K562 (cell line): Measurements from ENCODE around the gene ANKRD10. TPM values are rescaled to one million over a fixed set of nuclear protein-coding genes. Genes with fewer than 3 reads are reported as not detected.

Source experiments
- ARHGAP35 ChIP-seq: fragments of 450-650 bp; IDR thresholded peaks from 2 replicates; pipeline ENCODE4 v1.6.1; 2018; ENCODE audit not compliant: partially characterized antibody
- ARID4B ChIP-seq: sonication (generic); formaldehyde crosslinking; IDR thresholded peaks from 2 replicates; pipeline ENCODE4 v1.8.0; 2022; ENCODE audit warnings: mild to moderate bottlenecking, missing genetic modification reagents
- E4F1 ChIP-seq: fragments of 250-450 bp; sonication (Bioruptor Pico); IDR thresholded peaks from 2 replicates; pipeline ENCODE4 v1.5.0; 2021; ENCODE audit warnings: mild to moderate bottlenecking, borderline replicate concordance
- FOXA3 ChIP-seq, 2 experiments: fragments of 450-650 bp in 1 of 2; sonication (generic) in 1 of 2; formaldehyde crosslinking; IDR thresholded peaks in 1 of 2; conservative IDR thresholded peaks in 1 of 2; 2 replicates each; pipeline versions ENCODE4 v1.4.0 to v1.8.0; 2020 to 2022; ENCODE audit warnings: mild to moderate bottlenecking in 2 of 2, missing genetic modification reagents in 1 of 2
- FOXO4 ChIP-seq: fragments of 450-650 bp; formaldehyde crosslinking; IDR thresholded peaks from 2 replicates; pipeline ENCODE4 v1.4.0; 2020; ENCODE audit warnings: mild to moderate bottlenecking, moderate library complexity
- GTF2F1 ChIP-seq: IDR thresholded peaks from 2 replicates; pipeline ENCODE4 v1.6.1; 2011; ENCODE audit warnings: low read depth, low read length, improper control_type of control experiment
- HDAC1 ChIP-seq, 2 experiments: fragments of 450-650 bp; IDR thresholded peaks; 2 replicates each; pipeline ENCODE4 v1.6.1; 2016 to 2017; ENCODE audit warnings: inconsistent platforms in 1 of 2, mild to moderate bottlenecking in 1 of 2, moderate library complexity in 1 of 2
- KAT7 ChIP-seq: sonication (generic); formaldehyde crosslinking; IDR thresholded peaks from 2 replicates; pipeline ENCODE4 v1.8.0; 2022; ENCODE audit warnings: missing genetic modification reagents, mild to moderate bottlenecking, borderline replicate concordance
- NELFE ChIP-seq: IDR thresholded peaks from 2 replicates; pipeline ENCODE4 v1.6.1; 2011; ENCODE audit warnings: mild to moderate bottlenecking; ENCODE audit not compliant: insufficient read depth, insufficient read length
- PKNOX1 ChIP-seq: fragments of 450-650 bp; IDR thresholded peaks from 2 replicates; pipeline ENCODE4 v1.6.1; 2016
- SLC30A9 ChIP-seq: fragments of 250-450 bp; sonication (Bioruptor Pico); IDR thresholded peaks from 2 replicates; pipeline ENCODE4 v1.8.0; 2022; ENCODE audit warnings: mild to moderate bottlenecking, moderate library complexity
- TBP ChIP-seq: optimal IDR thresholded peaks from 2 replicates; pipeline ENCODE3; 2011; ENCODE audit warnings: low read depth, low read length, improper control_type of control experiment
- XRCC3 ChIP-seq: fragments of 450-650 bp; IDR thresholded peaks from 2 replicates; pipeline ENCODE4 v1.6.1; 2017; ENCODE audit warnings: mild to moderate bottlenecking, moderate library complexity
- ZBTB43 ChIP-seq: sonication (generic); formaldehyde crosslinking; IDR thresholded peaks from 2 replicates; pipeline ENCODE4 v1.8.0; 2023; ENCODE audit warnings: mild to moderate bottlenecking, missing genetic modification reagents
- ZBTB8A ChIP-seq: fragments of 450-650 bp; IDR thresholded peaks from 2 replicates; pipeline ENCODE4 v1.6.1; 2018; ENCODE audit warnings: mild to moderate bottlenecking, moderate library complexity; ENCODE audit not compliant: partially characterized antibody
- ZNF174 ChIP-seq: fragments of 250-450 bp; sonication (Bioruptor Pico); IDR thresholded peaks from 2 replicates; pipeline ENCODE4 v1.4.0; 2020; ENCODE audit warnings: mild to moderate bottlenecking
- polyA plus RNA-seq, 8 experiments: library from polyadenylated mRNA; depleted of rRNA in 4 of 8; stranded (reverse) in 5 of 8; unstranded in 3 of 8; fragments of >200 nt; fragmentation: Nextera tagmentation in 2 of 8; fragmentation: Illumina TruSeq in 1 of 8; extraction: Ambion mirVana in 2 of 8; extraction: Trizol in 1 of 8; gene quantifications; 2 replicates each; pipeline versions ENCODE4 v1.2.1 to v1.2.3, GENCODE V29; 2011 to 2014; ENCODE audit warnings: inconsistent platforms in 1 of 8, missing spikeins in 1 of 8
- total RNA-seq, 7 experiments: library from RNA; depleted of rRNA in 6 of 7; stranded (reverse); fragments of >200 nt in 6 of 7; fragmentation: Illumina TruSeq in 2 of 7; extraction: Trizol in 2 of 7; gene quantifications; 2 replicates each; pipeline versions ENCODE4 v1.2.1 to v1.2.3, GENCODE V29; 2011 to 2021; ENCODE audit warnings: low replicate concordance in 1 of 7

ANKRD10 gene
- total and polyA plus RNA-seq, 9 of the 15 experiments (the other 6 are each of a cell fraction or from before 2014, with no cell fraction given): 21.7 to 183 (median 45.0) TPM

GRCh38 chr13:110873639-110874507 is 41.0 kb downstream of the ANKRD10 start (continued):
- TF ChIP-seq ARID4B (no peak), PKNOX1 (no peak), TBP (no peak), GTF2F1 (no peak), ZNF174 (CRISPR knock-in tag) (no peak), ARHGAP35 (no peak), SLC30A9 (no peak), XRCC3 (no peak), KAT7 (no peak), HDAC1 (IDR thresholded peaks at IDR 0.05) (peak in 1 of 2 experiments; percentile 25; a peak in 1 of 4 replicates), FOXA3 (CRISPR knock-in tag; conservative IDR thresholded peaks at IDR 0.05 in 1 of 2, IDR thresholded peaks at IDR 0.05 in 1 of 2) (peak in 1 of 2 experiments; percentile 25; a peak in 1 of 4 replicates), ZBTB43 (CRISPR knock-in tag) (peak; percentile 95), FOXO4 (CRISPR knock-in tag) (no peak), E4F1 (CRISPR knock-in tag) (no peak), NELFE (no peak), ZBTB8A (no peak)
